ENCODE measurements around the gene ABCA12.

GRCh38 chr2:215052810-215053209 is 85.6 kb downstream of the ABCA12 start:
- no peak for TF ChIP-seq TEAD4 (IDR thresholded peaks at IDR 0.05)
- TF ChIP-seq REST (IDR thresholded peaks at IDR 0.05; ENCODE audit: low read depth) = no peak
- TF ChIP-seq YY1 (IDR thresholded peaks at IDR 0.05; ENCODE audit: low read depth) = no peak
- TF ChIP-seq CREB1 (IDR thresholded peaks at IDR 0.05; ENCODE audit: low read depth) = no peak
- no peak for TF ChIP-seq EGR1 (IDR thresholded peaks at IDR 0.05)
- no peak for TF ChIP-seq USF1 (IDR thresholded peaks at IDR 0.05)
- TF ChIP-seq TAF1 (IDR thresholded peaks at IDR 0.05; ENCODE audit: low read depth) = no peak
- TF ChIP-seq MAX (IDR thresholded peaks at IDR 0.05) = no peak
- no peak for TF ChIP-seq EP300 (IDR thresholded peaks at IDR 0.05; ENCODE audit: borderline replicate concordance)
- no peak for TF ChIP-seq CEBPB (IDR thresholded peaks at IDR 0.05)
- TF ChIP-seq FOXM1 (IDR thresholded peaks at IDR 0.05; ENCODE audit: borderline replicate concordance, low read depth) = no peak
- TF ChIP-seq RAD21 (IDR thresholded peaks at IDR 0.05; ENCODE audit: low read depth) = no peak

All from Ishikawa (cell line).